ENCODE results near the gene EXOC3L4.

Gene EXOC3L4

GRCh38 chr14:103058164-103059055, 36.1 kb upstream of the EXOC3L4 start:
- Histone ChIP-seq H3K36me3 (ENCODE audit: control insufficient read depth, insufficient read depth, low read length) (no peaks in the 10 kb centered on the region), H3K27ac (ENCODE audit: insufficient read depth, low read depth, low read length, poor library complexity, severe bottlenecking) (no peak overlapping the region)
- WGBS, 2 experiments, result 48% methylated on average over 39 of the region's 39 CpGs

GRCh38 chr14:103059556-103059955, 35.0 kb upstream of the EXOC3L4 start:
- no peak overlapping the region for H3K27ac ChIP-seq (ENCODE audit: insufficient read depth, low read depth, low read length, poor library complexity, severe bottlenecking)
- H3K27me3 ChIP-seq (ENCODE audit: control insufficient read depth, insufficient read depth, low read length, poor library complexity, severe bottlenecking), result no peaks in the 10 kb centered on the region
- H3K9me3 ChIP-seq (ENCODE audit: control insufficient read depth, low read length), result no peaks in the 10 kb centered on the region
- no peaks in the 10 kb centered on the region for H3K36me3 ChIP-seq (ENCODE audit: control insufficient read depth, insufficient read depth, low read length)
- no peak overlapping the region for H3K4me3 ChIP-seq (ENCODE audit: insufficient read depth, low read depth, low read length)
- peaks cover 9% of the 10 kb centered on the region for H3K4me1 ChIP-seq (ENCODE audit: control insufficient read depth, insufficient read depth, low read length)
- WGBS, 2 experiments, result 90 to 93% methylated on average over 5 of the region's 5 CpGs

More at GRCh38 chr14:103058164-103059055, 36.1 kb upstream of the EXOC3L4 start:
- Histone ChIP-seq H3K4me1 (ENCODE audit: control insufficient read depth, insufficient read depth, low read length) (peaks cover 9% of the 10 kb centered on the region), H3K4me3 (ENCODE audit: insufficient read depth, low read depth, low read length) (peak overlapping the region; percentile 92), H3K27me3 (ENCODE audit: control insufficient read depth, insufficient read depth, low read length, poor library complexity, severe bottlenecking) (no peaks in the 10 kb centered on the region), H3K9me3 (ENCODE audit: control insufficient read depth, low read length) (no peaks in the 10 kb centered on the region)

GRCh38 chr14:103061482-103061976, 33.0 kb upstream of the EXOC3L4 start:
- H3K36me3 ChIP-seq (ENCODE audit: control insufficient read depth, insufficient read depth, low read length), result no peaks in the 10 kb centered on the region
- 71 to 80% methylated on average over 5 to 6 of the region's 6 CpGs for WGBS, 2 experiments
- H3K27me3 ChIP-seq (ENCODE audit: control insufficient read depth, insufficient read depth, low read length, poor library complexity, severe bottlenecking), result no peaks in the 10 kb centered on the region
- no peak overlapping the region for H3K4me3 ChIP-seq (ENCODE audit: insufficient read depth, low read depth, low read length)
- no peak overlapping the region for H3K27ac ChIP-seq (ENCODE audit: insufficient read depth, low read depth, low read length, poor library complexity, severe bottlenecking)
- H3K4me1 ChIP-seq (ENCODE audit: control insufficient read depth, insufficient read depth, low read length), result peaks cover 5% of the 10 kb centered on the region
- H3K9me3 ChIP-seq (ENCODE audit: control insufficient read depth, low read length), result no peaks in the 10 kb centered on the region

DNA sequence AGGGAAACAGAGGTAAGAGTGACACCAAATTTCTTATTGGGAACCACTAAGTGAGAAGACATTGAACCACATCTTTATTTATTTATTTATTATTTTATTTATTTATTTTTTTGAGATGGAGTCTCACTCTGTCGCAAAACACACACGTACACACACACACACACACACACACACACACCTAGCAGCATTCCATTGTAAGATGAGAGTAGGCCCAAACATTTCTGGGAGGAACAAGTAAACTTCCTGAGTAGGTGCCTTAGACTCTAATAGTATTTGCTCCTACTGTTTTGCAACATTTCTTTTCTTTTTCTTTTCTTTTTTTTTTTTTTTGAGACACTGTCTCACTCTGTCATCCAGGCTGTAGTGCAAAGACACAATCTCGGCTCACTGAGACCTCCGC, 30.1 kb upstream of the EXOC3L4 start:
- Histone ChIP-seq H3K9me3 (ENCODE audit: control insufficient read depth, low read length) (no peaks in the 10 kb centered on the region), H3K4me3 (ENCODE audit: insufficient read depth, low read depth, low read length) (no peak overlapping the region)
- WGBS, 2 experiments, result 80 to 94% methylated on average over 4 of the region's 4 CpGs

DNA sequence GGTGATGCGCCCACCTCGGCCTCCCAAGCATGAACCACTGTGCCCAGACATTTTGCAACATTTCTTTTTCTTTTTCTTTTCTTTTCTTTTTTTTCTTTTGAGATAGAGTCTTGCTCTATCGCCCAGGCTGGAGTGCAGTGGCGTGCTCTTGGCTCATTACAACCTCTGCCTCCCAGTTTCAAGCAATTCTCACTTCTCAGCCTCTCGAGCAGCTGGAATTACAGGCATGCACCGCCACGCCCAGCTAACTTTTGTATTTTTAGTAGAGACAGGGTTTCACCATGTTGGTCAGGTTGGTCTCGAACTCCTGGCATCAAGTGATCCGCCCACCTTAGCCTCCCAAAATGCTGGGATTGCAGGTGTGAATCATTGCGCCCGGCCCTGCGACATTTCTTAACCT, 29.5 kb upstream of the EXOC3L4 start:
- 91 to 92% methylated on average over 12 of the region's 12 CpGs for WGBS, 2 experiments
- no peaks in the 10 kb centered on the region for H3K9me3 ChIP-seq (ENCODE audit: control insufficient read depth, low read length)

More for the DNA sequence above, 30.1 kb upstream of the EXOC3L4 start:
- Histone ChIP-seq H3K27me3 (ENCODE audit: control insufficient read depth, insufficient read depth, low read length, poor library complexity, severe bottlenecking) (no peaks in the 10 kb centered on the region), H3K4me1 (ENCODE audit: control insufficient read depth, insufficient read depth, low read length) (no peaks in the 10 kb centered on the region), H3K27ac (ENCODE audit: insufficient read depth, low read depth, low read length, poor library complexity, severe bottlenecking) (no peak overlapping the region), H3K36me3 (ENCODE audit: control insufficient read depth, insufficient read depth, low read length) (no peaks in the 10 kb centered on the region)

DNA sequence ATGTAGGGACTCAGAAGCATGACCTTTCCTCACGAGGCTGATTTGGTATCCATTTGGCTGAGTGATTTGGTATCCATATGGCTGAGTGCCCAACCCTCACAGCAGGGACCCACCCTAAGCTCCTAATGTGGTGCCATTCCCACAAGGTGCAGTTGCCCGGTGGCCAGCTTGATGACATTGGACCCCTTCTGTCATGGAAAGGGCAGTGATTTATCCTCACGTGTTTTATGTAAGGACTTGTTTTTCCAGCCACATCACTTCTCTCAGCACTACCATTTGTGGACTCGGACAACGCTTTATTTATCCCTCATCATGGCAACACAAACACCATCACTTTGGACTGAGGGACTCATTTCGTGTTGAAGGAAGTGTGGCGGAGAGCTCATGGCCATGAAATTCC, 28.7 kb upstream of the EXOC3L4 start:
- WGBS, 2 experiments, result 86 to 93% methylated on average over 7 of the region's 7 CpGs
- Histone ChIP-seq H3K36me3 (ENCODE audit: control insufficient read depth, insufficient read depth, low read length) (no peaks in the 10 kb centered on the region), H3K9me3 (ENCODE audit: control insufficient read depth, low read length) (no peaks in the 10 kb centered on the region)

More for the DNA sequence above, 29.5 kb upstream of the EXOC3L4 start:
- Histone ChIP-seq H3K4me3 (ENCODE audit: insufficient read depth, low read depth, low read length) (no peak overlapping the region), H3K27ac (ENCODE audit: insufficient read depth, low read depth, low read length, poor library complexity, severe bottlenecking) (no peak overlapping the region), H3K27me3 (ENCODE audit: control insufficient read depth, insufficient read depth, low read length, poor library complexity, severe bottlenecking) (no peaks in the 10 kb centered on the region), H3K36me3 (ENCODE audit: control insufficient read depth, insufficient read depth, low read length) (no peaks in the 10 kb centered on the region), H3K4me1 (ENCODE audit: control insufficient read depth, insufficient read depth, low read length) (no peaks in the 10 kb centered on the region)

DNA sequence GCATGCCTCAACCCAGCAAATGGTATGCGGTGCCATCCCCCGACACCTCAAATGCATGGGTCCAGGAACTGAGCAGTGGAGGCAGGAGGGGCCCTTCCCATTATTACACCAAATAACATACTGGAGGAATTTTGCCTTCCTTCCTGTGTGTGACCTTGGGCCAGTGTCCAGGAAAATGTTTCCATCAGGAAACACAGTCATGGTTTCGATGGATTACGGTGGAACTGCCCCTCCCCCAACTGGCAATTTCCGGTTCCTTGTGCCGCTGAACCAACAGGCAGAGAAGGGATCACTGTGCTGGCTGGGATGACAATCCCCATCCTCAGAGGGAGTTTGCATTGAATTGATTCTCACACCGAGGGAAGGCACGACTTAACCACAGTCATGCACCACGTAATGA, 28.1 kb upstream of the EXOC3L4 start:
- 90 to 92% methylated on average over 9 of the region's 9 CpGs for WGBS, 2 experiments
- H3K27ac ChIP-seq (ENCODE audit: insufficient read depth, low read depth, low read length, poor library complexity, severe bottlenecking), result no peak overlapping the region
- no peaks in the 10 kb centered on the region for H3K27me3 ChIP-seq (ENCODE audit: control insufficient read depth, insufficient read depth, low read length, poor library complexity, severe bottlenecking)
- no peaks in the 10 kb centered on the region for H3K9me3 ChIP-seq (ENCODE audit: control insufficient read depth, low read length)
- H3K4me1 ChIP-seq (ENCODE audit: control insufficient read depth, insufficient read depth, low read length), result peaks cover 9% of the 10 kb centered on the region
- no peak overlapping the region for H3K4me3 ChIP-seq (ENCODE audit: insufficient read depth, low read depth, low read length)
- no peaks in the 10 kb centered on the region for H3K36me3 ChIP-seq (ENCODE audit: control insufficient read depth, insufficient read depth, low read length)

More for the DNA sequence above, 28.7 kb upstream of the EXOC3L4 start:
- Histone ChIP-seq H3K4me3 (ENCODE audit: insufficient read depth, low read depth, low read length) (no peak overlapping the region), H3K27me3 (ENCODE audit: control insufficient read depth, insufficient read depth, low read length, poor library complexity, severe bottlenecking) (no peaks in the 10 kb centered on the region), H3K27ac (ENCODE audit: insufficient read depth, low read depth, low read length, poor library complexity, severe bottlenecking) (no peak overlapping the region), H3K4me1 (ENCODE audit: control insufficient read depth, insufficient read depth, low read length) (peaks cover 4% of the 10 kb centered on the region)

- no peak overlapping the region for H3K27ac ChIP-seq (ENCODE audit: insufficient read depth, low read depth, low read length, poor library complexity, severe bottlenecking)
These were observed 27.1 kb upstream of the EXOC3L4 start for GRCh38 chr14:103067231-103067954.

GRCh38 chr14:103068351-103069073, 26.0 kb upstream of the EXOC3L4 start:
- 85 to 87% methylated on average over 22 of the region's 22 CpGs for WGBS, 2 experiments
- peaks cover 12% of the 10 kb centered on the region for H3K4me1 ChIP-seq (ENCODE audit: control insufficient read depth, insufficient read depth, low read length)
- H3K36me3 ChIP-seq (ENCODE audit: control insufficient read depth, insufficient read depth, low read length), result no peaks in the 10 kb centered on the region
- H3K27me3 ChIP-seq (ENCODE audit: control insufficient read depth, insufficient read depth, low read length, poor library complexity, severe bottlenecking), result no peaks in the 10 kb centered on the region
- no peak overlapping the region for H3K27ac ChIP-seq (ENCODE audit: insufficient read depth, low read depth, low read length, poor library complexity, severe bottlenecking)
- H3K9me3 ChIP-seq (ENCODE audit: control insufficient read depth, low read length), result no peaks in the 10 kb centered on the region
- H3K4me3 ChIP-seq (ENCODE audit: insufficient read depth, low read depth, low read length), result no peak overlapping the region

More at GRCh38 chr14:103067231-103067954, 27.1 kb upstream of the EXOC3L4 start:
- no peaks in the 10 kb centered on the region for H3K36me3 ChIP-seq (ENCODE audit: control insufficient read depth, insufficient read depth, low read length)
- H3K27me3 ChIP-seq (ENCODE audit: control insufficient read depth, insufficient read depth, low read length, poor library complexity, severe bottlenecking), result no peaks in the 10 kb centered on the region
- H3K4me3 ChIP-seq (ENCODE audit: insufficient read depth, low read depth, low read length), result no peak overlapping the region
- H3K4me1 ChIP-seq (ENCODE audit: control insufficient read depth, insufficient read depth, low read length), result peaks cover 12% of the 10 kb centered on the region
- no peaks in the 10 kb centered on the region for H3K9me3 ChIP-seq (ENCODE audit: control insufficient read depth, low read length)
- WGBS, 2 experiments, result 92 to 95% methylated on average over 8 of the region's 8 CpGs
